Right kidney (tissue), 9 donors: ENCODE results near the gene DTHD1.

Experiments used
- DNase-seq: peaks from one replicate; pipeline ENCODE4 v3.0.0-alpha.2; 2016
- long read RNA-seq, 8 donors: transcript quantifications; one replicate each; lab custom pipeline, GENCODE V29; 2026

Gene DTHD1
- long read RNA-seq, donor 1, result 0 reads
- long read RNA-seq, donor 2, result 0 reads
- long read RNA-seq, donor 3, result 0 reads
- long read RNA-seq, donor 4, result 0 reads
- long read RNA-seq, donor 5, result 0 reads
- long read RNA-seq, donor 6, result 0 reads
- long read RNA-seq, donor 7, result 0 reads
- long read RNA-seq, donor 8, result 0 reads

- DNase-seq, result no peak
Observed at GRCh38 chr4:36281384-36282106, at the start of gene DTHD1. Gene DTHD1, plus strand, starts transcription at chr4:36281616. Its CDS starts 143 bp downstream, at chr4:36281759.

- DNase-seq, result no peak
Observed at GRCh38 chr4:36233567-36234266, 47.7 kb upstream of the DTHD1 start.

DNA sequence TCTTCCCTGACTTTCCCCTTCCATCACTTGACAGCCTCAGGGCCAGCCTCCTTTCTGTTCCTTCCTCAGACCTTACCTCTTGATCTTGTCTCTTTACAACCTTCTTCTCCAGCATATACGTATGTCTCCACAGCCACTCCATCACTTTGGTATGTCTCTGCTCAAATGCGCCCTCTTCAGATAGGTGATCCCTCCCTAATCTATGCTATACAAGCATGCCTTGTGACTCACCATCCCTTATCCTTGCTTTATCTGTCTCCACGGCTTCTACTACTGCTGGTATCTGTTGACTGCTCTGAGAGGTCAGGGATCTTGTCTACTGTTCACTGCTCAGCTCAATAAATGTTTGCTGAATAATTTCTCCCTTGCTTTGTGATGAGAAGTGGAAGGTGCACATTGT lies 46.1 kb upstream of the DTHD1 start:
- no peak for DNase-seq

DNA sequence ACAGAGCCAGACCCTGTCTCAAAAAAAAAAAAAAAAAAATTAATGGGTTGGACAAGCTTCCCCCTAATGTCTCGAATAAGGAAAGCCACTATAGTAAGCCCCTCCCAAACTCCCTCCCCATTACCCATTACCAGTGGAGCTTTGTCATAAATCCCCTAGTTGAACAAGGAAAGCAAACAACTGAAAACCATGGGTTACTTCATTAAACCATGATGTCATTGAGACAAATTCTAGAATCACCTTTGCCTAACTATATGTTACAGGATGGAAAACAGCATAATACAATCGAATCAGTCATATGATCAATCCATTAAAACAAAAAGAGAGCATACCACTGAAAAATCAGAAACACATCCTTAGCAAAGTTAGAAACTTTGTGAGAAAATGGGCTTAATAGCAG lies 45.3 kb upstream of the DTHD1 start:
- DNase-seq, result no peak

DNA sequence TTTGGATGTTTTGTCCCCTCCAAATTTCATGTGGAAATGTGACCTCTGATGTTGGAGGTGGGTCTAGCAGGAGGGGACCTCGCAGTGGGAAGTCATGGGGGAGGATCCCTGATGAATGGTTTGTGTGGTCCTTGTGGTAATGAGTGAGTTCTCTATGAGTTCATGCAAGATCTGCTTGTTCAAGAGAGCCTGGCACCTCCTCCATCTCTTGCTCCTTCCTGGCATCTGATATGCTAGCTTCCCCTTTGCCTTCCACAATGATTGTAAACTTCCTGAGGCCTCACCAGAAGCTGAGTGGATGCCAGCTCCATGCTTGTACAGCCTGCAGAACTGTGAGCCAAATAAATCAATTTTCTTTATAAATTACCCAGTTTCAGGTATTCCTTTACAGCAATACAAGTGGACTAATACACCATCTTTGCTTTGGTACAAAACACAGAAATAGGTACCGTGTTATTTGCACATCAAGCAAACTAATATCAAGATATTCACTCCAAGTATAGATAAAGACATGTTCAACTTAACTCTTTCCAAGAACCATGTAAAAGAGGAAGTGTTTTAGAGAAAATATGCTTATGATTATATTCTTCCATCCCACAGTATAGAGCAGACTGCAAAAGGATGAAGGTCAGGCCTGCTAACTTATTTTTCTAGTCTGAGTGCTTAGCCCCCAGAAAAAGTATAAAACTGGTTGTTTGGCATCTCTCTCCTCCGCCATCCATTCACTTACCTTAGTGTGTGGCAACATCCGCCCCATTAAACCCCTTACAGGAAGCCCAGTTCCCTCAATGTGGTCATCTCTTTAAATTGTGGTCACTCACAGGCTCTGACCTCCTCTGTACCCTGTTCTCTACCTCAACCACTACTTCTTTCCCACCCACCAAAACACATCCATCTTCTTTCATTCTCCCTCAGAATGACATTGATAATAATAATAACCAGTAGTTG lies 43.8 kb upstream of the DTHD1 start:
- DNase-seq, result no peak

GRCh38 chr4:36241771-36242170 lies 39.6 kb upstream of the DTHD1 start:
- no peak for DNase-seq

DNA sequence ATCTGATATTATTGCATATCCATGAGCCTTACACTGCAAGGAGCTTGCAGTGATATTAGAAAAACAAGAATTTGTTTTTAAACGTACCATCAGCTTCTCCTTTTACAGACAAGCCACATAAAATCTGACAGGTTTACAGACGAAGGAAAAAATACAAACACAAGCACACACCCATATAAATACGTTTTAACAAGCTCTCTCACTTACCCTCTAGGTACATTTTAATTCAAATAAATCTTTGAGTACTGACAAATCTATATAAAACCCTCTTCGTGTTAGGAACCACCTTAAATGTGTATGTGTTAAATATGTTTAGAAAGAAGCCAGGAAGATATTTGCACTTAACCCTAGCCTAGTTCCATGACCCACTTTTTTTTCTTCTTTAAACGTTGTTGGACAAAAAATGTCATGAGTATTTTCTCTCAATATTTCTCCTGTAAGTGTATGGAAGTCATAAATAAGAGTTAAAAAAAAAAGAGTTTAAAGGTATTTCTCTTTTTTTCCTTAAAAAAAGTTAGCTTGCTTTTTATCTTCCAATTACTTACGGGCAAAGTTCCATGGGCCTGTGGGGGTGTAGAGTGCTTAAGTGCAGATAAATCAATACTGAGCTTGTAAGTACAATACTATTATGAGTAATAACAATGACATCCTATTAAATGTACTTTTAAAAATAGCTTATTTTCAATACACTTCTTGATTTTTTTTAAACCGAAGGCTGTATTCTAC lies 38.6 kb upstream of the DTHD1 start:
- no peak for DNase-seq

DNA sequence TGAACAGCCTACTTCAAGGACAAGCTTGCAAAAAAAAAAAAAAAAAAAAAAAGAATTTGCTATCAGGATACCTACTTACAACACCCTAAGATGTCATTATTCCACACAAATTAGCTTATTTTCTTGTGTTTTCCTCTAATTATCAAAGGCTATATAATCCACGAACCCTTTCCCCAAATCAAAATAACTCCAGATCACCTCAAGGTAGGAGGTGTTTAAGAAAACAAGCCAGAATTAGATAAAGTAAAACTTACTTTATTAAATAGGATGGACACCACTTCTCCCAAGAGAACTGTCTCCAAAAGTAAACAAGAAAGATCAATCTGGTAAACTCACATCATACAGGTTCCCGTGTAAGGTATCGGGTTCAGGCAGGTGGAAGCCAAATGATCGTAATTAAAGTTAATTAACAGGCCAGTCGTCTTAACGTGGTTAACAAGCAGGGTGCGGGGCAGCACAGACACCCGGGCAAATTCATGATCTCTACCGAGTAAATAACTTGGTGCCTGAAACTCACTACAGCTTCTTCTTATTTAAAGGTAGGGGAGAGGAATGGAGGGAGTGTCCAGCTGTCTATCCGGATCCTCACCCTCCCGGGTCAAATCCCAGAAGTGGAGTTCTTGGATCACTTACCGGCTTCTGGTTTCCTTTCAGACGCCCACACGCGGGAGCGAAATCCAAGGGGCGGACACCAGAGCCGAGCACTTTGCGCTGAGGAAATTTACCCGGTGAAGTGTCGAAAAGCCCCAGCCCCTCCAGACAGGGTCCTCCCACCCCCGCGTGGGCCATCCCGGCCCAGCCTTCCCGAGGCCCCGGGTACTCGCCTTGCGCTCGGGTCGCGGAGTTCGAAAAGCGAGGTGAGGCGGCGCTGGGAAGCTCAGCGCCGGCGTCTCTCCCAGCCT lies 37.8 kb upstream of the DTHD1 start:
- peak; percentile 76 for DNase-seq

- DNase-seq, result peak; percentile 78
Observed at GRCh38 chr4:36244257-36245082, 36.9 kb upstream of the DTHD1 start, which contains the start of gene ARAP2. Gene ARAP2, minus strand, starts transcription at chr4:36244514. Its CDS starts 15,028 bp downstream, at chr4:36229486.

DNA sequence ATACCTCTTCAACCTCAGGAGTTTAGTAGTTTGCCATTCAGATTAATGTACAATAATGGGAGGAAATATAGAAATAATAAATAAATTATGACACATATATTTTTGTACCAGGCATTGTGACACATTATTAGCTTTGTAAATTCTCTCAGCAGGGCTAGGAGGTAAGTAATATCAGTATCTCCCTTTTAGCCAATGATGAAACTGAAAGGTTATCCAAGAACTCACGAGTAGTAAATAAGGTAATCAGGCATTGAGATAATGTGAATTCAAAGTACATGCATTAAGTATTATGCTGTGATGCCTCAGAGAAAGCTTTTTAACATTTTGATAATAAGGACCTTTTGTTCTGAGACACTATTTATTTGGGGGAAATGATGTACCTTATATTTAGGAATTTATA lies 31.8 kb upstream of the DTHD1 start:
- DNase-seq, result no peak

- DNase-seq, result no peak
Observed at GRCh38 chr4:36251983-36252382, 29.4 kb upstream of the DTHD1 start.

- no peak for DNase-seq
Observed at GRCh38 chr4:36254371-36254770, 27.0 kb upstream of the DTHD1 start.

DNA sequence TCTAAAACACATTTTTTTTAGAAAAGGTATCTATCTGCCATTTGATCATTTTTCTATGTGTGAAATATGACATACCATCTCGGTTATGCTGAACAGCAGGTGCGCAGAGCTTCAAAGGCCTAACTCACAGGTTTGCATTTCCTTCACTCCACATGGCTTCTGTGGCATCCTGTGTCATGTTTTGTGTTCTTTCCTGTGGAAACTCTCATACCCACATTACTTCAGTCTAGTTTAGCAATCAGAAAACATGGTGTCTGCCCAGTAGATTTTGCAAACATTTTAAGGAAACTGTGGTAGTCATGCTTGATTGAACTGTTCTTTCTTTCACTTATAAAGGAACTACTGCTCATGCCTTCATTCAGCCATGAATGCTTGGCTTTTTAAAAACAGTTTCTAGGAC lies 25.8 kb upstream of the DTHD1 start:
- no peak for DNase-seq

- no peak for DNase-seq
Observed at GRCh38 chr4:36256398-36256891, 25.0 kb upstream of the DTHD1 start.

DNA sequence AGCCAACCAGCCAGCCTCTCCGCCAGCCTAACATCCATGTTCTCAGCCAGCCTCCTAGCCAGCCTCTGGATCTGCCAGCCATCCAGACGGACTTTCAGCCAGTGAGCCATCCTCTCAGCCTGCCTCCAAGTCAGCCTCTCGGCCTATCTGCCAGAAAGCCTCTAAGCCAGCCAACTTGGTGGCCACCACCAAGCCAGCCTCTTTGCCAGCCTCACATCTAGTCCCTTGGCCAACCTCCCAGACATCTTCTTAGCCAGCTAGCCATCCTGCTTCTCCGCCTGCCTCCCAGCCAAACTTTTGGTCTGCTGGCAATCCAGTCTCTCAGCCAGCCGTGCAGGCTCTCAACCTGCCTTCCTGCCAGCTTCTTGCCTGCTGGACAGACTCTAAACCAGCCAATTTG lies 20.7 kb upstream of the DTHD1 start:
- DNase-seq, result no peak

- no peak for DNase-seq
Observed at GRCh38 chr4:36264207-36264826, 17.1 kb upstream of the DTHD1 start.

DNA sequence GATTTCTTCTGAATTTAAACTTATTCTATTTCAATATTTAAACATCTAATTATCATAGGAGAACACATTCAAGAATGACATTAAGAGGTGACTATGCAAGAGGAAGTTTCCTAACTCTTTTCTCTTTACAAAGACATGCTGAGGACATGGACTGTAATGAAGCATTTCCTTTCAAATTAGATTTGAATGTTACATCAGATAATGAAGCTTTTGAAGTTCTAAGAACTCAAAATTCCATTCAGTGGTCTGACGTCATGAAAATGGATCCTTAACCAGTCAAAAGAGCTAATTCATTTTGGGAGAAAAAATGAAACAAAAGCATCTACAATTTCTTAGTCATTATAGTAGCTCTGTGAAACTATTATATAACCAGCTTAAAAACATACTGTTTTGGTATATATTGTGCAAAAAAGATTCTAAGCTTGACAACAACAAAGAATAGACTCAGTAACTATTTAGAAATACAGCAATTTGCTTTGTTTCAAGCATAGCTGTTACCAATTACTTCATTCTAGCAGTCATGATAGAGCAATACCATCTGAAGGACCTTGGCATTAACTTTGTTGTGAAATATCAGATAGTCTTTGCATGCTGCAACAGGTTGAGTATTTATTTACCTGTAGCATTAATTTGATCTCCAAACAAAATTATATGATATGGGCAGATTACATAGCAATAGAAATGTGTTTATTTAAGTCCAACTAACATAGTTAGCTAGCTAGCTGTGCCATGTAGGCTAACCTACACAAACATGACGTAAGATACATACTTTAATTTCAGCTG lies 13.7 kb upstream of the DTHD1 start:
- no peak for DNase-seq

GRCh38 chr4:36269101-36269500 lies 12.3 kb upstream of the DTHD1 start:
- no peak for DNase-seq
